GM19351 (cell line): ENCODE data around the gene ABCD1.

ENCODE experiments used
- ATAC-seq: cut with Tn5 transposase; IDR thresholded peaks from one replicate; pipeline ENCODE4 v1.9.1; 2021; ENCODE audit warnings: mild to moderate bottlenecking, moderate library complexity; ENCODE audit not compliant: unreplicated experiment

ABCD1 gene

DNA sequence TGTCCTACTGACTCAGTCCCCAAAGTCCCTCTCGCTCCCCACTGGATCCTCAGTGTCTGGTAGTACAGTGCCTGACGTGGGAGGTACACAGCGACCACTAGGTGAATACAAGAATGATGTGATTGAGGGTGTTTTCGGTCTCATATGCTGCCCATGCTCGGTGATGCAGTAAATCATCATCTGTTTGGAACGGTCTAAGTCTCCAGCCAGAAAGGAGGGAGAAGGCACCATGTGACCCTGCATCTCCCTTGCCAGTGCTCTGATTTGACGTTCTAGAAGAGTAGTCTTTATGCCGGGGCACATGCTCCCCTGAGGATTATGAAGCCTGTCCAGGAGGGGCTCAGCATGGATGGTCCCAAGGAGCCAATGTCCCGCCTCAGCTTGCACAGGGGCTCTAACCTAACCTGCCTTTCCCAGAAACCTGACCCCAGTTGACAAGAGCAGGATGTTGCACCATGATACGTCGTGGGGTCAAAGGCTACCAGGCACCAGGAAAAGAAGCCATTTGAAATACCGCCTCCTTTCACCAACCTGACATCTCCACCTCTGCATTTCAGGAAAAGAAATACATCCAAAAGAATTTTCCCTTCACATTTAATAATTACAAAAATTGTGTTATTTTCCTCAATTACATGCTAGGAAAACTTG is 25.6 kb downstream of the ABCD1 start:
- no peak for ATAC-seq

DNA sequence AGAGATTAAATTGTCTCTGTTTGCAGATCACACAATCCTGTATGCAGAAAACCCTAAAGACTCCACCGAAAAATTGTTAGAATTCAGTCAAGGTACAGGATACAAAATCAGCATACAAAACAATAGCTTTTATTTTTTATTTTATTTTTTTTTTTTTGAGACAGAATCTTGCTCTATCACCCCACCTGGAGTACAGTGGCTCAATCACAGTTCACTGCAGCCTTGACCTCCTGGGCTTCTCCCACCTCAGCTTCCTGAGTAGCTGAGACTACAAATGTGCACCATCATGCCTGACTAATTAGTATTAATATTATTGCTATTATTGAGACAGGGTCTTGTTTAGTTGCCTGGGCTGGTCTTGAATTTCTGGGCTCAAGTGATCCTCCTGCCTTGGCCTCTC is 30.5 kb downstream of the ABCD1 start:
- ATAC-seq: no peak

DNA sequence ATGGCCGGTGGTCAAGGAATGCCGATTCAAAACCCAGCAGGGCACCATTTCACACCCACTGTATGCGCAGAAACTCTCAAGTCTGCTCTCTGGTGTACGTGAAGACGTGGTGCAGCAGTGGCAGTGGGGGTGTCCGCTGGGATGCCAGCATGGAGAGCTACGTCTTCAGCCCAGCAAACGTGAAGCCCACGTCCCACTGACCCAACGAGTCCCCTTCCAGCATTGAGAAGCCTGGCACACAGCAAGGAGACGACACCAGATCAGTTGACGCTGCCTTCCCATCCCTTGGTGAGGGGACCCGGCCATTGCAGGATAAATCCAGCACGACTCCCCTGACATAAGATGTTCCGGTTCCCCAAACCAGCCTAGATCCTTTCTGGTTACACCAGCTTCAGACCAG is 37.2 kb downstream of the ABCD1 start:
- no peak for ATAC-seq

GRCh38 chrX:153762626-153763173 is 38.0 kb downstream of the ABCD1 start:
- ATAC-seq: no peak

- no peak for ATAC-seq
These were observed 38.8 kb downstream of the ABCD1 start for GRCh38 chrX:153763298-153763932.

DNA sequence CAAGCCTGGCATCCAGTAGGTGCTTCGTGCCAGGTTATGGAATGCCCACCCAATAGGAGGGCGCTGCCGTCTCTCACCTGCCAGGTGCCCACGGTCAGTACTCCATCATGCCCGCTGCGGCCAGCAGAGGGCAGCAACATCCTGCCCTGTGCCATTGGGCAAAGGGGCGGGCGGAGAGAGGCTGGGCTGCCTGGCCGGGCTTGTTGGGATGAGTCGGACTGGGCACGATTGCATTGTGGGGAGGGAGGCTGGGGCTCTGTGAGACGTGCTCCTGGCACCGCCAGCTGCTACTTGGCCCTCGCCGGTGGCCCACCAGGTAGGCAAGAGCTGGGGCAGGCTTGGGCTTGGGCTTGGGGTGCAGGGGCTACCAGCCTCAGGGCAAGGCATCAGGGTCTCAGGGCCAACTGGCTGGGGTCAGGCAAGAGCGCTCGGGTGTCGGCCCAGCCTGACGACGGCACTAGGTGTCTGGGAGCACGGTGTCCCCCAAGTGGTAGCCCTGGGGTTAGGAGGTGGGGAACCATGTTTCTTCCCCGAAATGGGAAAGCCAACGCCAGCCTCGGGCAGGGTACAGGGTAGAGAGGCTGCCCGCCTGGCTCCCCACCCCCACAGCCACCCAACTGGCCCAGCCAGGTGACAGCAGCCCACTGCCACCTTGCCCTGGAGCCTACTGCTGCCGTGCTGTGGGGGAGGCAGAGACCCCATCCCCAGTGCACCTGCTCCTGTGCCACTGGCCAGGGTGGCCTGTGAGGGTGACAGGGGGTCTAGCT is 39.5 kb downstream of the ABCD1 start, which contains the start of gene PLXNB3:
Gene PLXNB3 (plus strand): TSS at position 261 of the 767 bp plus-strand sequence. CDS start 1,287 bp downstream, outside the sequence.
- peak; percentile 77 for ATAC-seq

DNA sequence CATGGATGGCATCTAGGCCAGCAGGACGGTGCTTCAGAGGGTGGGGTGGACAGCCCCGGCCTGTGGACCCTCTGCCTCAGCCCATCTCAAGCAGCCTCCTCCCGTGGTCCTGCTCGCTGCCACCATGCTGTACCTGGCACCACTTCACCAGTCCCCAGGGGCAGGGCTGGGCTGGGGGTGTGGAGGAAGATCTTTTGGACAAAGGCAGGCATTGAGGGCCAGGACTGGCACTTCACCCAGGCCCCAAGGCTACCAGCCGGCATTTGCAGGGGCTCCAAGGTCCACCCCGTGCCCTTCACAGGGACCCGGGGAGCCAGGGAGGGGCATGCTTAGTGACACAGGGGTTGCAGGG is 40.1 kb downstream of the ABCD1 start:
- no peak for ATAC-seq

DNA sequence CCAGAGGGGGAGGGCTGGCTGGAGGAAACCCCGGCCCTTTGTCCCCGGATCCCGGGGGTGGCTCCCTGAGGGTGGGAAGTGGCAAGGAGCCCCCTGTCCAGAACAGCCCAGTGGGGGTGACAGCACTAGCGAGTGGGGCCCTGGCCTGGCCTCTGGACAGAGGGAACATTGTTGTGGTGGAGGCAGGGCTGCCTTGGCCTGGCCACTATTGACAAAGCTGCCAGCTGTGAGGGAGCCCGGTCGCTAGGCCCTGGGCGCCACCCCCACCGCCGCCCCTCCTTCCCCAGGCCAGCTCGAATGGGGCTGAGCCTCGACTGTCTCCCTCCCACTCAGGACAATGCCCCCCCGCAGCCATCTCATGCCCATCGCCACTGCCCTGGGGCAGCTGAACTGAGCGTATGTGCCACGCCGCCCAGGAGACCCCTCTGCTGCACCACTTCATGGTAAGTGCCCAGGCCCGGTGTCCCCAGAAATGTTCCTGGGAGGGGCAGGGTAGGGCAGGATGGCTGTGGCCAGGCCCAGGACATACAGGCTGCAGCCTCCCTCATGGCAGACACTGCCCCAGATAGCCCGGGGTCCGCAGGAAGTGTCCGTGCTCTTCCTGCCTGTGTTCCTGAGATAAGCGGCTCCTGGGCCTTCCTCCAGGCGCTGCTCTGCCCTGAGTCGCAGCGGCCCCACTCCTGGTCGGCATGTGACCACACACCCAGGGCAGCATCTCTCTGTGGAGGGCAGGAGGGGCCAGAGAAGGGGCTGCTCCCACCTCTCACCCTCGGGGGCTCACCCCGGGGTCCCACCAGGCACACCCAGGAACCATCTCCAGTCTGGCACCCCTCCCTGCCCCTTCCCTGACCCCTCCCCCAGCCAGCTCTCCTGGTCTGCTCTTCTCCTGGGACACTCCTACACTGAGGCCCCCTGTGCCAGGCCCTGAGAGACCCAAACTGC is 40.8 kb downstream of the ABCD1 start:
- ATAC-seq: no peak

- ATAC-seq: no peak
These were observed 41.6 kb downstream of the ABCD1 start for GRCh38 chrX:153766098-153766817.

DNA sequence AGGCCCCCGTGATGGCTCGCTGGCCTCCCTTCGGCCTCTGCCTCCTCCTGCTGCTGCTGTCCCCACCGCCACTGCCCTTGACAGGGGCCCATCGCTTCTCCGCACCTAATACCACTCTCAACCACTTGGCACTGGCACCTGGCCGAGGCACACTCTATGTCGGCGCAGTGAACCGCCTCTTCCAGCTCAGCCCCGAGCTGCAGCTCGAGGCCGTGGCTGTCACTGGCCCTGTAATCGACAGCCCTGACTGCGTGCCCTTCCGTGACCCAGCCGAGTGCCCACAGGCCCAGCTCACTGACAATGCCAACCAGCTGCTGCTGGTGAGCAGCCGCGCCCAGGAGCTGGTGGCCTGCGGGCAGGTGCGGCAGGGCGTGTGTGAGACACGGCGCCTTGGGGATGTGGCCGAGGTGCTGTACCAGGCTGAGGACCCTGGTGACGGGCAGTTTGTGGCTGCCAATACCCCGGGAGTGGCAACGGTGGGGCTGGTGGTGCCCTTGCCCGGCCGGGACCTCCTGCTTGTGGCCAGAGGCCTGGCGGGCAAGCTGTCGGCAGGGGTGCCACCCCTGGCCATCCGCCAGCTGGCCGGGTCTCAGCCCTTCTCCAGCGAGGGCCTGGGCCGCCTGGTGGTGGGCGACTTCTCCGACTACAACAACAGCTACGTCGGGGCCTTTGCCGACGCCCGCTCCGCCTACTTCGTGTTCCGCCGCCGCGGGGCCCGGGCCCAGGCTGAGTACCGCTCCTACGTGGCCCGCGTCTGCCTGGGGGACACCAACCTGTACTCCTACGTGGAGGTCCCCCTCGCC is 42.4 kb downstream of the ABCD1 start:
- ATAC-seq: no peak

GRCh38 chrX:153767674-153768055 is 43.0 kb downstream of the ABCD1 start:
- ATAC-seq: no peak

DNA sequence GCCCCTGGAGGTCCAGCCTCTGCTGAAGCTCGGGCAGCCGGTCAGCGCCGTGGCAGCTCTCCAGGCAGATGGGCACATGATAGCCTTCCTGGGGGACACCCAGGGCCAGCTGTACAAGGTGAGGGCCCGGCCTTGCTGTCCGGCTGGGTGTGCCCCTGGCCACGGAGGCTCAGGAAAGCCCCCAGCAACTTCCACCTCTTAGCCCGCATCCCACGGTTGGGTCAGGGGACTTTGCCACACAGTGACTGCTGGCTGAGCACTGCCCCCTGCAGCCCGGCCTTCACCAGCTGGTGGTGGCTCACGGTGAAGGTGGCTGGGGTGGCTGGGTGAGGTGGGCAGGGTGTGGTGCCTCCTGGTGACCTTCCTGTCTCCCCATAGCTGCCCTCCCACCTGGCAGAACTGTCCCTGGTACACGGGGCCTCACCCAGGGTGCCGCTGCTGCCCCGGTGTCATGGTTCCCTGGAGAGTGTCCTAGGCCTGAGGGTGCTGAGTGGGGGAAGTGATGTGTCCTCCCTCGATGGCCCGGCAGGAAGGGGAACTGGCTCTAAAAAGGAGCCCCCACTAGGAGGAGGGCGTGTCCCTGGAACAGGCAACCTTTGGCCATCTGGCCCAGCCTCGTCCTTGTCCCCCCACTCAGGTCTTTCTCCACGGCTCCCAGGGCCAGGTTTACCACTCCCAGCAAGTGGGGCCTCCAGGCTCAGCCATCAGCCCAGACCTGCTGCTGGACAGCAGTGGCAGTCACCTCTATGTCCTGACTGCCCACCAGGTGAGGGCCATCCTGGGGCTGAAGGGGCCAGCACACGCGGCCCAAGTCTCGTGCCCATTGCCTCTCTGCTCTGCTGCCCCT is 43.9 kb downstream of the ABCD1 start:
- no peak for ATAC-seq

DNA sequence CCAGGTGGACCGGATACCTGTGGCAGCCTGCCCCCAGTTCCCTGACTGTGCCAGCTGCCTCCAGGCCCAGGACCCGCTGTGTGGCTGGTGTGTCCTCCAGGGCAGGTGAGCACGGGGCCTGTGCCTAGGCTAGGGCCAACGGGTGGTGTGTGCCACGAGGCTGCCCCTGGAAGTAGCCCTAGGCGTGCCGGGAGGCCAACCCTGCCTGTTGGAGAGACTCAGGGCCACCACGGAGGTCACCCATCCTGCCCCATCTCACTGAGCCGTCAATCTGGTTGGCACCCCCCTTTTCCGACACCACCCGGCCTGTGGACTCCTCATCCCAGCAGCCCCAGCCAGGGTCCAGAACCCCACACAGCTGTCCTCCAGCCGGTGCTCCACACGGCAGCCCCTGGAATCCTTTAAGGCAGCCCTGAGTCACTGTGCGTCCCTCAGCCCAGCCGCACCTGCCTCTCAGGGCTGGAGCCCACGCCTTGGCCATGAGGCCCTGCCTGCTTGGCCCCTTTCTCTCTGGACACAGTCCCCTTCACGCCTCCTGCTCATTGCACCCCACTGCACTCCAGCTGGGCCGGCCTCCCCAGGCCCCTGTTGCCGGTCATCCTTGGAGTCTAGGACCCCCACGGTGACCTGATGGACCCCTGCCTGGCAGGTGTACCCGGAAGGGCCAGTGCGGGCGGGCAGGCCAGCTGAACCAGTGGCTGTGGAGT is 44.7 kb downstream of the ABCD1 start:
- no peak for ATAC-seq

DNA sequence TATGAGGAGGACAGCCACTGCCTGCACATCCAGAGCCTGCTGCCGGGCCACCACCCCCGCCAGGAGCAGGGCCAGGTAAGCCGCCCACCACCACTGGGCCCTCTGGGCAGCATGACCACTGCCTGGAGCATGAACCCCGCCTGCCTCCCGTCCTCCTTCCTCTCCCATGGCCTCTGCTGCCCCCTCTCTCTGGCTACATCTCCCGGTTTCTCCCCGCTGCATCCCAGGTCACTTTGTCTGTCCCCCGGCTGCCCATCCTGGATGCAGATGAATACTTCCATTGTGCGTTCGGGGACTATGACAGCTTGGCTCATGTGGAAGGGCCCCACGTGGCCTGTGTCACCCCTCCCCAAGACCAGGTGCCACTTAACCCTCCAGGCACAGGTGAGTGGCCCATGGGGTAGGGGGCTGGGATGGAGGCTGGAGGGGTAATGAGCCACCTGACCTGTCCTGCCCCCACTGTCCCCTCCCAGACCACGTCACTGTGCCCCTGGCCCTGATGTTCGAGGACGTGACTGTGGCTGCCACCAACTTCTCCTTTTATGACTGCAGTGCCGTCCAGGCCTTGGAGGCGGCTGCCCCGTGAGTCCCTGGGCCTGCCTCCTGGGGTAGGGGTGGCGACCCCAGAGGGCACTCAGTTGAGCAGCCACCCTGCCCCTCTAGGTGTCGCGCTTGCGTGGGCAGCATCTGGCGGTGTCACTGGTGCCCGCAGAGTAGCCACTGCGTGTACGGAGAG is 45.4 kb downstream of the ABCD1 start:
- ATAC-seq: no peak

DNA sequence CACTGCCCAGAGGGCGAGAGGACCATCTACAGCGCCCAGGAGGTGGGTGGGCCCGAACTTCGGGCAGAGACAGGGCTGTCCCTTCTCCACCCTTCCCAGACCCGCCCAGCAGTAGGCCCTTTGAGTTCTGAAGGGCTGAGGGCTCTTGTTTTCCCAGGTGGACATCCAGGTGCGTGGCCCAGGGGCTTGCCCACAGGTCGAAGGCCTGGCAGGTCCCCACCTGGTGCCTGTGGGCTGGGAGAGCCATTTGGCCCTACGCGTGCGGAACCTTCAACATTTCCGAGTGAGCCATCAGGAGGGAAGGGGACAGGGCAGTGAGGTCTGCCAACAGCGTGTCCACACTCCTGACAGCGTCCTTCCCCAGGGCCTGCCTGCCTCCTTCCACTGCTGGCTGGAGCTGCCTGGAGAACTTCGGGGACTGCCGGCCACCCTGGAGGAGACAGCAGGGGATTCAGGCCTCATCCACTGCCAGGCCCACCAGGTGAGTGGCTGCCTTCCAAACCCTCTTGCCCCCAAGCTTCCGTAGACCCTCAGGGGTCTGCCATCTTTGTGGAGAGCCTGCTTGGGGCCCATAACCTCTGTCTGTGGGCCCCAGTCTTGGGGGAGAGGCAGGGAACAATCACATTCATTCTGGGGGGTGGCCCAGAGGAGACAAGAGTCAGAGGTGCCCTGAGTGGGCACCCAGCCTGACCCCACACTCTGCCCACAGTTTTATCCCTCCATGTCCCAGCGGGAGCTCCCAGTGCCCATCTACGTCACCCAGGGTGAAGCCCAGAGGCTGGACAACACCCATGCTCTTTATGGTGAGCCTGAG is 46.2 kb downstream of the ABCD1 start:
- ATAC-seq: no peak
